ENCODE measurements around the gene ADIPOR2.
A peak's percentile ranks its signal among the peaks of the same experiment; 100 is the strongest.

The ADIPOR2 gene

DNA sequence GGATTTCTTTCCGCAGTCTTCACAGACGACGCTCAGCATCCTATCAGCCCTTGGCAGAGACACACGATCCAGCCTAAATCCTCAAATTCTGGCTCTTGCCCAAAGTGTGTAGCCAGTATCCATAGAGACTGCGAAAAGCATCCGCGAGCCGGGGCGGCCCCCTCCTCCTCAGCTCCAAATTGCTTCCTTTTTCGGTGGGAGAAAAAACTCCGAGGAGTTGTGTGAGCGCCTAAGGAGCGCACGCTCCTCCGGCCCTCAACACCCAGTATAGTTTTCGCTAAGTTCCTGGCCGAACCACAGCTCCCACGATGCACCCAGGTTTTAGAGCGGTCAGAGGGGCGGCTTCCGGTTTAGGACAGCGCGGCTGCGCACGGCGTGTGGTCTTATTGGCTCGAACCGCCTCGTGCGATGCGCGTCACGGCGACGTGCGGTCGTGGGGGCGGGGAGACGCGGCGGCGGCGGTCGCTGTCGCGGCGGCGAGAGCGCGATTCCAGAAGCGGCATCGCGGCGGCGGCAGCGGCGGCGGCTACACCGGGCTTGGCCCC lies at the start of gene ADIPOR2:
Gene ADIPOR2, plus strand, starts transcription at position 493 of the 545 bp plus-strand sequence. CDS start 63,274 bp downstream, outside the sequence.
- DNase-seq (ENCODE audit: low read depth in 2 of 2) = peak; percentile 88 to 89

DNA sequence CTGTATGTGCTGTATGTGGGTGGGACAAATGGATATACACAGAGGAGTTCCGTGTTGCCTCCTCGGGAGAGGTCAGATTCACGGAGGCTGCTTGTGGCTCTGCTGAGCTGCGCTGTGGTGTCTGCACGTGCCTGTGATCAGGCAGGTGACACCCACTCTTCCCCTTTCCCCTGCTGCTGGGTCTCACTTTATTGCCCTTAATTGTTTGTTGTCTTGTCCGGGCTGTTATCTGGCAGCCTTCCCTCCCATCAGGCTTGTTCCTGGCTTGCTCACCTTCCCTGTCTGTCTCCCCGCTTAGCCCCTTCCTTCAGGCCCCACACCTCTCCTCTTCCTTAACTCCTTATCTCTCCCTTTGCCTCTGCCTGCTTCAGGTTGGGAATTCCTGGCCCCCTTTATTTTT lies 48.4 kb upstream of the ADIPOR2 start:
- DNase-seq (ENCODE audit: low read depth in 2 of 2) = no peak

DNA sequence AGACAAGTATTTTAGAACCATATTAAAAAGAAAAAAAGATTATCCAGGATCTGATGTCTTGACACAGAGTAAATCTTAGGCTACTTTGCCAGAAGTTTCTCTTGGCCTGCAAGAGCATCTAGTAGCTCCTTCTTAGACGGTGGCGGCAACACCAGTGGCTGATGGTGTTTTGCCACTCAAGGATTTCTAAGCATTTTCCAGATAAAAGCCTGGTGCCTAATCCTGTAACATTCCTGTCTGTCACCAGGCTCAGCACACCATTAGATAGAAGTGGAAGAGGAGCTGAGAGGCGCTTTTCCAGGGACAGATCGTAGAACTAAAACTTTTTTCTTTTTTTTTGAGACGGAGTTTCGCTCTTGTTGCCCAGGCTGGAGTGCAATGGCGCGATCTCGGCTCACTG lies 47.8 kb upstream of the ADIPOR2 start:
- no peak for DNase-seq (ENCODE audit: low read depth in 2 of 2)

DNA sequence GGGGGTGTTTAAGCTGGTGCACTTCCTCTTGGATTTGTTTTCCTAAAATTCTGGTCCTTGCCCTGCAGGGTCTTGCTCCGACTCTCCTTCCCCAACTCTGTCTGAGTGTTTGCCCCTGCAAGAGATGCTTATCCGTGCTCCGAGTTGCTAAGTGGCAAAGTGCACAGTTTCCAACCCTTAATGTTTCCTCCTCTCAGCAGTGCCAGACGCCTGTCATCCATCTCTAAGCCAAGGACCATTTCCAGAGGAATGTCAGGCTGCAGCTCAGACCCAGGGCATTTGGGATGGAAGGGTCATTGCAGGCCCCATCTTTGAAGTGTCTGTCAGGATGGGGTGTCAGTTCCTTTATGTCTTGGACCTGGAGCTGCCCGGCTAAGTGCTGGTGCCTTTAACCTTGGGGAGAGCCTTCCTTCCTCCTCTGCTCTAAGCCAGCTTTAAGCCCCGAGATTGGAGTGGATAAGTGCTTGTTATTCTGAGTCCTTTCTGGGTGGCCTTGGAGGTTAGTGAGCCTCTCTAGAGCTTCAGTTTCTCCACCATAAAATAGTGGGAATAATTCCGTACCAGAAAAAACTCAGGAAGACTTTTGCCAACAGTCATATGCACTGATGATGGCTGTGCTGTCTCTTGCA lies 46.9 kb upstream of the ADIPOR2 start:
- DNase-seq (ENCODE audit: low read depth in 2 of 2) = no peak

GRCh38 chr12:1644534-1645438 lies 46.1 kb upstream of the ADIPOR2 start:
- DNase-seq (ENCODE audit: low read depth in 2 of 2) = no peak

DNA sequence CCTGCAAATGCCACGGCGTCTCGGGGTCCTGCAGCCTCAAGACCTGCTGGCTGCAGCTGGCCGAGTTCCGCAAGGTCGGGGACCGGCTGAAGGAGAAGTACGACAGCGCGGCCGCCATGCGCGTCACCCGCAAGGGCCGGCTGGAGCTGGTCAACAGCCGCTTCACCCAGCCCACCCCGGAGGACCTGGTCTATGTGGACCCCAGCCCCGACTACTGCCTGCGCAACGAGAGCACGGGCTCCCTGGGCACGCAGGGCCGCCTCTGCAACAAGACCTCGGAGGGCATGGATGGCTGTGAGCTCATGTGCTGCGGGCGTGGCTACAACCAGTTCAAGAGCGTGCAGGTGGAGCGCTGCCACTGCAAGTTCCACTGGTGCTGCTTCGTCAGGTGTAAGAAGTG lies 45.1 kb upstream of the ADIPOR2 start:
- DNase-seq (ENCODE audit: low read depth in 2 of 2) = no peak

DNA sequence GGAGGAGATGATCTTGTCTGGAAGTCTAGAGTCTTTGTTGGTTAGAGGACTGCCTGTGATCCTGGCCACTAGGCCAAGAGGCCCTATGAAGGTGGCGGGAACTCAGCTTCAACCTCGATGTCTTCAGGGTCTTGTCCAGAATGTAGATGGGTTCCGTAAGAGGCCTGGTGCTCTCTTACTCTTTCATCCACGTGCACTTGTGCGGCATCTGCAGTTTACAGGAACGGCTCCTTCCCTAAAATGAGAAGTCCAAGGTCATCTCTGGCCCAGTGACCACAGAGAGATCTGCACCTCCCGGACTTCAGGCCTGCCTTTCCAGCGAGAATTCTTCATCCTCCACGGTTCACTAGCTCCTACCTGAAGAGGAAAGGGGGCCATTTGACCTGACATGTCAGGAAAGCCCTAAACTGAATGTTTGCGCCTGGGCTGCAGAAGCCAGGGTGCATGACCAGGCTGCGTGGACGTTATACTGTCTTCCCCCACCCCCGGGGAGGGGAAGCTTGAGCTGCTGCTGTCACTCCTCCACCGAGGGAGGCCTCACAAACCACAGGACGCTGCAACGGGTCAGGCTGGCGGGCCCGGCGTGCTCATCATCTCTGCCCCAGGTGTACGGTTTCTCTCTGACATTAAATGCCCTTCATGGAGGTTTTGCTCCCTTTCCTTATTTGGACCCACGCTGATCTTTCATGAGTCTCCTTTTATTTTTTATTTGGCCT lies 44.1 kb upstream of the ADIPOR2 start:
- no peak for DNase-seq (ENCODE audit: low read depth in 2 of 2)

DNA sequence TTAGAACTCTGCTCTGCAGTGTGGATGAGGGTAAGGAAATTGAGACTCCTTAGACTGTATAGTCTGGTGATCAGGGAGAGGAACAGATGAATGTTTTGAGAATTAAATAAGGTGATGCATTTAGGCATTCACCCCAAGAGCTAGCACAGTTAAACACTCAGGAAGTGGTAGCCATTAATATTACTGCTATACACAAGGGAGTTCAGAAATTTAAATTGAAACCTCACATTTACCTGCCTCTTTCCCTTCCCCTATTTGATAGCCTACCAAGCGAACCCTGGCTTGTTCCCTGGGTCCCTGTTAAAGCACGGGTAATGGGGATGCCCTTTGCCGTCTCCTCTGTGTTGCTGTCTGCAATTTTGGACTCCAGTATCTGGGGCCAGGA lies 43.6 kb upstream of the ADIPOR2 start:
- no peak for DNase-seq (ENCODE audit: low read depth in 2 of 2)

- DNase-seq (ENCODE audit: low read depth in 2 of 2) = no peak
Measured at GRCh38 chr12:1650260-1650977, 40.5 kb upstream of the ADIPOR2 start.

DNA sequence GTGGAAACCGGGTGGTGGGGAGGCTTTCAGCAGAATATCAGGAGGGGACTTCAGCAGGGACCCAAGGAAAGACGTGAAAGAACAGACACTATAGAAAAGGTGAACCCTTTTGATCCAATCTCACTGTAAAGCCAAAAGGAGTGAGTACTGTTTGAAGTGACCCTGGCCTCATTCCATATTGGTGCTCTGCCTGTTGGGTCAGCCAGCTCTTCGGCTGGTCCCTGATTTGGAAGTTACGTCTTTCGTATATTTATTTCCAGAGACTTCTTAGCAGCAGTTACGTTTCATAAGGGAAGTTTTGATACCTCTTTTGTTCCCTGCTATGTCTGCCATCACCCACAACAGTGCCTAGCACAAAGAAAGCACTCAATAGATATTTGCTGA lies 39.9 kb upstream of the ADIPOR2 start:
- no peak for DNase-seq (ENCODE audit: low read depth in 2 of 2)

DNA sequence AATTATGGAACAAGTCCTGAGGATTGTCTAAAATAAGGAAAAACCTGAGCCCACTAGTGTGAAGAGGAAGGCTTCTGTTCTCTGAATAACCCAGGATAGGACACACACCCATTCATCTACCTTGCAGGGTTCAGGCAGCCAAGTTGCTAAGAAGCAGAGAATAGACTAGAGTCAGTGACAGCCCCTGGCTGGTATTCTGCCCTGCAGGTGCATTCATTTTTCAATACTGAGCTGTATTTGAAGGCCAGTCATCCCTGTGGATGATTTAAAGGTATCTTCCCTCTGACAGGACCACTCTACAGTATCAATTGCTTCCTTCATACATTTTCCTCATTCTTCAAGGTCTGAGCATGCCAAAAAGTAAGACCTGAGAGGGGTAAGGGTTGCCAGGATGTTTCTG lies 38.9 kb upstream of the ADIPOR2 start:
- DNase-seq (ENCODE audit: low read depth in 2 of 2) = no peak

DNA sequence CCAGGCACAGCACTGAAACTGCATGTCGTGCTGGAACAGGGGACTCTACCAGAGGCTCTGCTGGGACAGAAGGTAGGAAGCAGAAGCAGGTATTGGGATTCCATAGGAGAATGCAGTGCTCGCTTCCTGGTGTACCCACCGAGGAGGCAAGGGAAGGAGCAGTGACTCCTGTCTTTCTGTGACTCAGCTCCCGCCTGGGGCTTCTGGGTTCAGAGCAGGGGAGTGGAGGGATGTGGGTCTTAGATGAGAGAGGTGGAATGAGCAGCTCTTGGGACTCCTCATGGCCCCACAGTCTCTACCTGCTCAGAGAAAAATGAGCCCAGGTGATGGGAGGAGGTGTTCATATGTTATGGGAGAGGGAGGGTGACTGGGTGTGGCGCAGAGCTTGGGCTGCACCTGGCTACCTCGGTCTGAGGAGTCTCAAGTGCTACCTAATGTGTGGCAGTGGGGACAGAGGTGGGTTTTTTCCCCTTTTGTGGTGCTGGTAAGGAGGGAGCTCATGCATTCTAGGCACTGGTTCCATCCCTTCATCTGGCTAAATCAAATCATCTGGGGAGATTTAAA lies 35.6 kb upstream of the ADIPOR2 start:
- DNase-seq (ENCODE audit: low read depth in 2 of 2) = no peak

DNA sequence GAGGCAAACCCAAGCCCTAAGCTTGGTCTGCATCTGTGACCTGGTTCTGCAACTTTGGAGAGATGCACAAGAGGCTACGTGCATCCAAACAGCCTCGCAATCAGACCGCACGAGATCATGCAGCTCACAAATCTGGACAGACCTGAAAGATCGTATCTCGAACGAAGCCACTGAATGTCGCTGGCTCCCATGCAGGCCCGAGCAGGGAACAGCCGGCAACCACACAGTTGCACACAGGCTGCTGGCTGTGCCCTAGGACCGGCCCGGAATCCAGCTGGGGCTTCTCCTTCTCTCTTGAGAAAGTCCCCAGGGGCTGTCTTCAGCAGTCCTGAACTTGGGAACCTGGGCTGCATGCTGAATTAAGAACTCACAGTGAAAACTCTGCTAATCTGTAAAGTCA lies 34.0 kb upstream of the ADIPOR2 start:
- DNase-seq (ENCODE audit: low read depth in 2 of 2) = no peak

GRCh38 chr12:1657688-1658087 lies 33.2 kb upstream of the ADIPOR2 start:
- DNase-seq (ENCODE audit: low read depth in 2 of 2) = no peak

GRCh38 chr12:1660304-1661187 lies 30.3 kb upstream of the ADIPOR2 start:
- DNase-seq (ENCODE audit: low read depth in 2 of 2) = peak in 1 of 2 donors; percentile 23

- DNase-seq (ENCODE audit: low read depth in 2 of 2) = peak; percentile 42 to 53
Measured at GRCh38 chr12:1661553-1662335, 29.1 kb upstream of the ADIPOR2 start.

- DNase-seq (ENCODE audit: low read depth in 2 of 2) = no peak
Measured at GRCh38 chr12:1662761-1663439, 28.0 kb upstream of the ADIPOR2 start.

DNA sequence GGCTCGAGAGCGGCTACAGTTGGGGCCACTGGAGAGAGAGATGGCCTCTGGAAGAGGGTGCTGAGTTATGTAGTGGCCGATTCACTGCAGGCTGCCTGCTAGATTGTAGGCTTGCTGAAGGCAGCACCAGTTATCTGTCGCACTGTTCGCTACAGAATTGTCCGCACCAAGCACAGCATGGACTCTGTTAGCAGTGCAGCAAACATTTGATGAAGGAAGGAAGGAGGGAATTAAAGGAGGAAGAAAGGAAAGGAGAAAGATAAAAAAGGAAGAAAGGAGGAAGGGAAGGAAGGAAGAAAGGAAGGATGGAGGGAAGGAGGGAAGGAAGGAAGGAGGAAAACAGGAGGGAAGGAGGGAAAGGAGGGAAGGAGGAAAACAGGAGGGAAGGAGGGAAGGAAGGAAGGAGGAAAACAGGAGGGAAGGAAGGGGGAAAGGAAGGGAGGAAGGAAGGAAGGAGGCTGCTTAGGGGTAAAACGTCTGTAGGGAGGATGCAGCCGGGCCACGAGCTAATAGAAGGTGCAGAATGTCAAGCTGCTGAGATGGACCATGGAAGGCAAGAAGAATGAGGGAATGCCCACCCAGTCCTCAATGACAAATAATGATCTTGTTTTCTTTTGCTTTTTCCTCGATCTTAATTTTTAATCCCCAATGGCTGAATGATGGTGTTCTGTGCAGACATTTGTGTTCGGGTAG lies 27.3 kb upstream of the ADIPOR2 start:
- no peak for DNase-seq (ENCODE audit: low read depth in 2 of 2)

Data from stimulated activated CD8-positive, alpha-beta memory T cell treated with anti-CD3 and anti-CD28 coated beads, Interleukin-7, amount 100 ng/mL, for 1 hour (primary cell).